Measurements from ENCODE around the gene EYA2.

- TF ChIP-seq CTCF (conservative IDR thresholded peaks at IDR 0.05; ENCODE audit: low read depth, low read length): no peak
- no peak for TF ChIP-seq EZH2 (IDR thresholded peaks at IDR 0.05; ENCODE audit: low read length, unreplicated experiment)
- TF ChIP-seq EZH2phosphoT487 (IDR thresholded peaks at IDR 0.05; ENCODE audit: borderline replicate concordance, low read length): no peak
Measured at GRCh38 chr20:46954490-46955038, 59.9 kb downstream of the EYA2 start.
